HepG2 (cell line): ENCODE measurements around the gene ALOX12. TPM values are rescaled to one million over a fixed set of nuclear protein-coding genes. Genes with fewer than 3 reads are reported as not detected.

ENCODE experiments used
- microRNA counts: library from miRNA; unstranded; fragments of <30 nt; microRNA quantifications from one replicate; lab custom pipeline; 2015
- polyA plus RNA-seq, 8 experiments: library from polyadenylated mRNA; depleted of rRNA in 3 of 8; stranded (reverse) in 7 of 8; unstranded in 1 of 8; fragments of >200 nt; fragmentation: Illumina TruSeq in 4 of 8; extraction: Trizol in 4 of 8; gene quantifications; 2 replicates each; pipeline versions ENCODE4 v1.2.1 to v1.2.3, GENCODE V29; 2011 to 2016; ENCODE audit warnings: low read depth in 4 of 8, missing spikeins in 1 of 8, mixed read lengths in 1 of 8; ENCODE audit not compliant: insufficient read depth in 1 of 8
- small RNA-seq, 3 experiments: library from RNA; depleted of rRNA; stranded (forward); fragments of <200 nt; gene quantifications; one replicate each; pipeline ENCODE3, GENCODE V24; 2012; ENCODE audit warnings: low read depth in 2 of 3, low replicate concordance in 1 of 3; ENCODE audit not compliant: insufficient read length in 3 of 3, insufficient read depth in 2 of 3
- total RNA-seq, 5 experiments: library from RNA; depleted of rRNA; stranded (reverse); fragments of >200 nt; fragmentation: Illumina TruSeq; extraction: Trizol; gene quantifications; 2 replicates each; pipeline ENCODE4 v1.2.3, GENCODE V29; 2016; ENCODE audit warnings: low read depth in 1 of 5

Gene ALOX12
- total and polyA plus RNA-seq, 2 of the 13 experiments (the other 11 are each of a cell fraction or from before 2014, with no cell fraction given) = not detected

MicroRNA genes within 50 kb of the gene (microRNA counts, 767-probe panel; counts per million panel counts)
- microRNA hsa-miR-195-5p (lab: Ali Mortazavi, UCI) = not detected
- microRNA hsa-miR-497-5p (lab: Ali Mortazavi, UCI) = not detected

Small RNAs within 50 kb of the gene (small RNA-seq; reads per million reads assigned to genes)
- gene AC120057.1 = 0 reads per million in 3 experiments

Other genes with a start within 250 kb of the ALOX12 start
- 1.7 and 2.4 TPM in 2 replicates for gene XAF1, start 240.0 kb upstream of the ALOX12 start, total RNA-seq (2016; rRNA removed; fragmentation: Illumina TruSeq; extraction: Trizol)
- 1.2 and 1.6 TPM in 2 replicates for gene XAF1, start 240.0 kb upstream of the ALOX12 start, polyA plus RNA-seq (2011; rRNA removed)
- gene FBXO39, start 219.8 kb upstream of the ALOX12 start, total RNA-seq (2016; rRNA removed; fragmentation: Illumina TruSeq; extraction: Trizol) = not detected in 2 replicates
- 0.09 and 0.17 TPM in 2 replicates for gene FBXO39, start 219.8 kb upstream of the ALOX12 start, polyA plus RNA-seq (2011; rRNA removed)
- gene TEKT1, start 164.3 kb upstream of the ALOX12 start, total RNA-seq (2016; rRNA removed; fragmentation: Illumina TruSeq; extraction: Trizol) = not detected in 2 replicates
- not detected in 2 replicates for gene TEKT1, start 164.3 kb upstream of the ALOX12 start, polyA plus RNA-seq (2011; rRNA removed)
- 41.5 and 57.2 TPM in 2 replicates for gene RNASEK, start 16.6 kb downstream of the ALOX12 start, total RNA-seq (2016; rRNA removed; fragmentation: Illumina TruSeq; extraction: Trizol)
- gene RNASEK, start 16.6 kb downstream of the ALOX12 start, polyA plus RNA-seq (2011; rRNA removed) = 113 and 121 TPM in 2 replicates
- not detected in 2 replicates for gene BCL6B, start 27.0 kb downstream of the ALOX12 start, total RNA-seq (2016; rRNA removed; fragmentation: Illumina TruSeq; extraction: Trizol)
- not detected in 2 replicates for gene BCL6B, start 27.0 kb downstream of the ALOX12 start, polyA plus RNA-seq (2011; rRNA removed)
- gene SLC16A13, start 40.0 kb downstream of the ALOX12 start, total RNA-seq (2016; rRNA removed; fragmentation: Illumina TruSeq; extraction: Trizol) = 1.9 and 3.0 TPM in 2 replicates
- 2.2 and 3.4 TPM in 2 replicates for gene SLC16A13, start 40.0 kb downstream of the ALOX12 start, polyA plus RNA-seq (2011; rRNA removed)
- gene SLC16A11, start 48.0 kb downstream of the ALOX12 start, total RNA-seq (2016; rRNA removed; fragmentation: Illumina TruSeq; extraction: Trizol) = not detected in 2 replicates
- gene SLC16A11, start 48.0 kb downstream of the ALOX12 start, polyA plus RNA-seq (2011; rRNA removed) = not detected in 2 replicates
- gene CLEC10A, start 84.2 kb downstream of the ALOX12 start, total RNA-seq (2016; rRNA removed; fragmentation: Illumina TruSeq; extraction: Trizol) = not detected in 2 replicates
- gene CLEC10A, start 84.2 kb downstream of the ALOX12 start, polyA plus RNA-seq (2011; rRNA removed) = 0.33 and 0.65 TPM in 2 replicates
- 142 and 320 TPM in 2 replicates for gene ASGR2, start 118.8 kb downstream of the ALOX12 start, total RNA-seq (2016; rRNA removed; fragmentation: Illumina TruSeq; extraction: Trizol)
- 754 and 762 TPM in 2 replicates for gene ASGR2, start 118.8 kb downstream of the ALOX12 start, polyA plus RNA-seq (2011; rRNA removed)
- 156 and 353 TPM in 2 replicates for gene ASGR1, start 183.3 kb downstream of the ALOX12 start, total RNA-seq (2016; rRNA removed; fragmentation: Illumina TruSeq; extraction: Trizol)
- gene ASGR1, start 183.3 kb downstream of the ALOX12 start, polyA plus RNA-seq (2011; rRNA removed) = 796 and 885 TPM in 2 replicates
- gene DLG4, start 223.8 kb downstream of the ALOX12 start, total RNA-seq (2016; rRNA removed; fragmentation: Illumina TruSeq; extraction: Trizol) = 0.25 and 0.71 TPM in 2 replicates
- 3.9 and 4.3 TPM in 2 replicates for gene DLG4, start 223.8 kb downstream of the ALOX12 start, polyA plus RNA-seq (2011; rRNA removed)
- gene ACADVL, start 223.9 kb downstream of the ALOX12 start, total RNA-seq (2016; rRNA removed; fragmentation: Illumina TruSeq; extraction: Trizol) = 106 and 219 TPM in 2 replicates
- 412 and 521 TPM in 2 replicates for gene ACADVL, start 223.9 kb downstream of the ALOX12 start, polyA plus RNA-seq (2011; rRNA removed)
- gene DVL2, start 238.5 kb downstream of the ALOX12 start, total RNA-seq (2016; rRNA removed; fragmentation: Illumina TruSeq; extraction: Trizol) = 27.2 and 38.2 TPM in 2 replicates
- 5.7 and 7.0 TPM in 2 replicates for gene DVL2, start 238.5 kb downstream of the ALOX12 start, polyA plus RNA-seq (2011; rRNA removed)
- gene PHF23, start 243.4 kb downstream of the ALOX12 start, total RNA-seq (2016; rRNA removed; fragmentation: Illumina TruSeq; extraction: Trizol) = 33.2 and 37.5 TPM in 2 replicates
- gene PHF23, start 243.4 kb downstream of the ALOX12 start, polyA plus RNA-seq (2011; rRNA removed) = 27.6 and 30.9 TPM in 2 replicates
- gene GABARAP, start 246.4 kb downstream of the ALOX12 start, total RNA-seq (2016; rRNA removed; fragmentation: Illumina TruSeq; extraction: Trizol) = 161 and 239 TPM in 2 replicates
- gene GABARAP, start 246.4 kb downstream of the ALOX12 start, polyA plus RNA-seq (2011; rRNA removed) = 274 and 310 TPM in 2 replicates